Measurements from ENCODE around the gene PEX13. TPM values are rescaled to one million over a fixed set of nuclear protein-coding genes. Genes with fewer than 3 reads are reported as not detected.

Gene PEX13
- total and polyA plus RNA-seq, 2 of the 4 experiments (the other 2 are of a cell fraction) = 12.1 to 34.8 TPM

- H4K20me1 ChIP-seq (ENCODE audit: insufficient read depth, low read length) = no peaks in the 10 kb centered on the region
- H3K9me3 ChIP-seq (ENCODE audit: control insufficient read depth, insufficient read depth, low read length) = no peaks in the 10 kb centered on the region
- BruUV-seq (replicated peaks) = no TSS peak
- no peak overlapping the region for H4K8ac ChIP-seq (ENCODE audit: low read depth in 2 of 2, low read length in 2 of 2)
- H2AK9ac ChIP-seq (replicated peaks; ENCODE audit: low read depth, low read length, poor library complexity) = no peak overlapping the region
- H3K23ac ChIP-seq (ENCODE audit: low read depth, low read length) = no peak overlapping the region
- H3K79me1 ChIP-seq (ENCODE audit: low read depth in 1 of 2, low read length in 2 of 2) = no peaks in the 10 kb centered on the region
- H3K56ac ChIP-seq (ENCODE audit: extremely low read depth, insufficient read depth, low read length) = no peak overlapping the region
- ATAC-seq (ENCODE audit: low read depth) = no peak
- no peaks in the 10 kb centered on the region for H3K36me3 ChIP-seq (ENCODE audit: control insufficient read depth, insufficient read depth, low read length)
- no peak overlapping the region for H2AK5ac ChIP-seq (ENCODE audit: low read depth, low read length)
- no peak overlapping the region for H3K27ac ChIP-seq (ENCODE audit: insufficient read depth, low read length)
- POLR2A ChIA-PET (ENCODE audit: unreplicated experiment) = interaction anchor here (1.0 kb wide), 1 partner anchor 17 kb away, joined by 4 read pairs; no protein-coding TSS in a partner anchor
- dilution Hi-C loops (cut with HindIII; ENCODE audit: low sequenced_read_pairs, unreplicated experiment) = no loop called here
- no peak overlapping the region for H4K5ac ChIP-seq (ENCODE audit: low read depth, low read length)
- WGBS, 2 experiments (ENCODE audit: extremely low coverage in 2 of 2, insufficient read length in 1 of 2) = 93% methylated on average over 10 of the region's 32 CpGs; no CpG with 5 or more reads in 1 of the 2 experiments
- H3K9ac ChIP-seq (ENCODE audit: low read depth, low read length) = no peak overlapping the region
- H3K18ac ChIP-seq (ENCODE audit: low read depth, low read length) = no peak overlapping the region
- TF ChIP-seq POLR2A (IDR thresholded peaks at IDR 0.05; ENCODE audit: low read depth, low read length) = no peak
- no peak for TF ChIP-seq RCOR1 (IDR thresholded peaks at IDR 0.05; ENCODE audit: insufficient replicate concordance, low read length)
- no peak for TF ChIP-seq SMC3 (IDR thresholded peaks at IDR 0.05; ENCODE audit: low read depth, low read length)
- TF ChIP-seq FOS (IDR thresholded peaks at IDR 0.05; ENCODE audit: low read depth, low read length) = no peak
- in situ Hi-C loops (cut with MboI; ENCODE audit: low sequenced_read_pairs) = no loop called here
- H3K27me3 ChIP-seq (ENCODE audit: control insufficient read depth, insufficient read depth, low read length) = no peaks in the 10 kb centered on the region
- H3K4me1 ChIP-seq (ENCODE audit: control insufficient read depth, insufficient read depth, low read length) = no peaks in the 10 kb centered on the region; the same call in 1 of the 2 replicates
- CTCF ChIA-PET = interaction anchor here (0.6 kb wide), 1 partner anchor 9 kb away, joined by 6 read pairs; no protein-coding TSS in a partner anchor
- H3K4me2 ChIP-seq (ENCODE audit: low read depth, low read length) = no peak overlapping the region
- H2BK15ac ChIP-seq (ENCODE audit: low read depth, low read length) = no peak overlapping the region
- no peak for DNase-seq
- H3K9me1 ChIP-seq (ENCODE audit: insufficient read depth, low read length) = no peaks in the 10 kb centered on the region
- H2AFZ ChIP-seq (replicated peaks; ENCODE audit: low read length, poor library complexity) = no peak overlapping the region
- H2BK5ac ChIP-seq (ENCODE audit: low read depth, low read length, poor library complexity, severe bottlenecking) = no peak overlapping the region
- no peak overlapping the region for H2BK120ac ChIP-seq (ENCODE audit: low read depth, low read length)
- no peak overlapping the region for H3K14ac ChIP-seq (replicated peaks; ENCODE audit: low read depth, low read length)
- H4K91ac ChIP-seq (ENCODE audit: insufficient read depth, low read depth, low read length) = no peak overlapping the region
- no peak overlapping the region for H3K4me3 ChIP-seq (ENCODE audit: insufficient read depth, low read depth, low read length)
- no peak overlapping the region for H3K4ac ChIP-seq (ENCODE audit: low read depth, low read length)
- no peak overlapping the region for H2BK20ac ChIP-seq (ENCODE audit: low read depth, low read length)
- intact Hi-C loops (cut with micrococcal nuclease) = no loop called here
Measured at GRCh38 chr2:60972889-60973656, 44.4 kb upstream of the PEX13 start.
